Measurements from ENCODE around the gene TMEM59L. TPM values are rescaled to one million over a fixed set of nuclear protein-coding genes. Genes with fewer than 3 reads are reported as not detected.

Gene TMEM59L
- polyA plus RNA-seq, 1 of the 3 experiments (the other 2 are of a cell fraction) = 9.6 TPM

DNA sequence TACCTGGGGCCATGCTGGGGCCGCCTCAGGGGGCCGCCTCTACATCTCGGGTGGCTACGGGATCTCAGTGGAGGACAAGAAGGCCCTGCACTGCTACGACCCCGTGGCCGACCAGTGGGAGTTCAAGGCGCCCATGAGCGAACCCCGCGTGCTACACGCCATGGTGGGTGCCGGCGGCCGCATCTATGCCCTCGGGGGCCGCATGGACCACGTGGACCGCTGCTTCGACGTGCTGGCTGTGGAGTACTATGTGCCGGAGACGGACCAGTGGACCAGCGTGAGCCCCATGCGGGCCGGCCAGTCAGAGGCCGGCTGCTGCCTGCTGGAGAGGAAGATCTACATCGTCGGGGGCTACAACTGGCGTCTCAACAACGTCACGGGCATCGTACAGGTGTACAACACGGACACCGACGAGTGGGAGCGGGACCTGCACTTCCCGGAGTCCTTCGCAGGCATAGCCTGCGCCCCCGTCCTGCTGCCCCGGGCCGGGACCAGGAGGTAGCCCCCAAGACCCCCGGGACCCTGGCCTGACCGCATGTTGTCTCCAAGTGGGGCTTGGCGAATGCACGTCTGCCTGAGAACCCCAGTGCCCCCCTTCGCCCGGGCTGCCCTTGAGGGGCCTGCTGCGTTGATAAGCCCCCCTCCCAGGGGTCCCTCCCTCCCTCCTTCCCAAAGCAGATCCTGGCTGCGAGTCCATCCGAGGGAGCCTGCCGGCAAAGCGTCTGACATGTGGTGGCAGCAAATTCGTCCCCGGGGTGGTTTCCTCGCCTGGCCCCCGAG, 56.3 kb downstream of the TMEM59L start (continued):
- TF ChIP-seq, protein P1, sequence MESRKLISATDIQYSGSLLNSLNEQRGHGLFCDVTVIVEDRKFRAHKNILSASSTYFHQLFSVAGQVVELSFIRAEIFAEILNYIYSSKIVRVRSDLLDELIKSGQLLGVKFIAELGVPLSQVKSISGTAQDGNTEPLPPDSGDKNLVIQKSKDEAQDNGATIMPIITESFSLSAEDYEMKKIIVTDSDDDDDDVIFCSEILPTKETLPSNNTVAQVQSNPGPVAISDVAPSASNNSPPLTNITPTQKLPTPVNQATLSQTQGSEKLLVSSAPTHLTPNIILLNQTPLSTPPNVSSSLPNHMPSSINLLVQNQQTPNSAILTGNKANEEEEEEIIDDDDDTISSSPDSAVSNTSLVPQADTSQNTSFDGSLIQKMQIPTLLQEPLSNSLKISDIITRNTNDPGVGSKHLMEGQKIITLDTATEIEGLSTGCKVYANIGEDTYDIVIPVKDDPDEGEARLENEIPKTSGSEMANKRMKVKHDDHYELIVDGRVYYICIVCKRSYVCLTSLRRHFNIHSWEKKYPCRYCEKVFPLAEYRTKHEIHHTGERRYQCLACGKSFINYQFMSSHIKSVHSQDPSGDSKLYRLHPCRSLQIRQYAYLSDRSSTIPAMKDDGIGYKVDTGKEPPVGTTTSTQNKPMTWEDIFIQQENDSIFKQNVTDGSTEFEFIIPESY (IDR thresholded peaks at IDR 0.05; ENCODE audit: borderline replicate concordance, low read depth) = no peak
- TF ChIP-seq TAF1 (IDR thresholded peaks at IDR 0.05; ENCODE audit: borderline replicate concordance, low read depth, low read length) (no peak), RFX5 (IDR thresholded peaks at IDR 0.05; ENCODE audit: low read length) (no peak), CHD2 (IDR thresholded peaks at IDR 0.05; ENCODE audit: low read length, partially characterized antibody) (no peak), SMC3 (IDR thresholded peaks at IDR 0.05; ENCODE audit: low read depth, low read length) (no peak), FOXJ3 (CRISPR knock-in tag; IDR thresholded peaks at IDR 0.05) (no peak)
- TF ChIP-seq, protein P2, sequence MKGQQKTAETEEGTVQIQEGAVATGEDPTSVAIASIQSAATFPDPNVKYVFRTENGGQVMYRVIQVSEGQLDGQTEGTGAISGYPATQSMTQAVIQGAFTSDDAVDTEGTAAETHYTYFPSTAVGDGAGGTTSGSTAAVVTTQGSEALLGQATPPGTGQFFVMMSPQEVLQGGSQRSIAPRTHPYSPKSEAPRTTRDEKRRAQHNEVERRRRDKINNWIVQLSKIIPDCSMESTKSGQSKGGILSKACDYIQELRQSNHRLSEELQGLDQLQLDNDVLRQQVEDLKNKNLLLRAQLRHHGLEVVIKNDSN (IDR thresholded peaks at IDR 0.05; ENCODE audit: borderline replicate concordance, low read depth) = no peak
- TF ChIP-seq, protein P3, sequence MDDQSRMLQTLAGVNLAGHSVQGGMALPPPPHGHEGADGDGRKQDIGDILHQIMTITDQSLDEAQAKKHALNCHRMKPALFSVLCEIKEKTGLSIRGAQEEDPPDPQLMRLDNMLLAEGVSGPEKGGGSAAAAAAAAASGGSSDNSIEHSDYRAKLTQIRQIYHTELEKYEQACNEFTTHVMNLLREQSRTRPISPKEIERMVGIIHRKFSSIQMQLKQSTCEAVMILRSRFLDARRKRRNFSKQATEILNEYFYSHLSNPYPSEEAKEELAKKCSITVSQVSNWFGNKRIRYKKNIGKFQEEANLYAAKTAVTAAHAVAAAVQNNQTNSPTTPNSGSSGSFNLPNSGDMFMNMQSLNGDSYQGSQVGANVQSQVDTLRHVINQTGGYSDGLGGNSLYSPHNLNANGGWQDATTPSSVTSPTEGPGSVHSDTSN (IDR thresholded peaks at IDR 0.05) = no peak

DNA sequence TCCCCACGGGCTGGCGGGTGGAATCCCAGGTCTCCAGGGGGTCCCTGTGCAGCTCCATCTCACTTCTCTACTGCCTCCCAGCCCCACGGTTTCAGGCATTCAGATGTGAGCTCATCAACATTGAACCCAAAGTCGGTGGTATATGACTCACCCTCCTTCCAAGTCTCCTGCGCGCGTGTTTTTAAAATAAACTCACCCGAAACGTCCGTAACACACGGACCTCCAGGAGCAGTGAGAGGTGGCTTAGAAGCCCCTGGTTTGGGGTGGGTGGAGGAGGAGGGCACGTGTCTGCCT, 56.8 kb downstream of the TMEM59L start:
- Histone ChIP-seq H3K27ac (ENCODE audit: low read depth in 2 of 2, low read length in 1 of 2) (peak overlapping the region in 1 of 2 experiments; percentile 74; a peak in 1 of 4 replicates), H4K20me1 (ENCODE audit: insufficient read depth) (no peaks in the 10 kb centered on the region), H3K4me3 (ENCODE audit: low read depth in 2 of 2, low read length in 1 of 2) (no peak overlapping the region), H2AFZ (ENCODE audit: low read depth) (no peak overlapping the region), H3F3A (replicated peaks; ENCODE audit: insufficient read depth) (no peaks in the 10 kb centered on the region), H3K27me3 (ENCODE audit: insufficient read depth) (no peaks in the 10 kb centered on the region), H3K9ac (no peak overlapping the region), H3K4me1 (ENCODE audit: control insufficient read depth in 1 of 2, insufficient read depth in 2 of 2, low read depth in 1 of 2, low read length in 1 of 2) (peaks cover 0 to 26% of the 10 kb centered on the region in 2 experiments; a peak in 2 of 4 replicates), H3K4me2 (no peak overlapping the region), H3K9me2 (no peaks in the 10 kb centered on the region), H3K9me3 (no peaks in the 10 kb centered on the region), H3K79me2 (ENCODE audit: insufficient read depth) (no peaks in the 10 kb centered on the region), H3K36me3 (replicated peaks in 1 of 2; ENCODE audit: control insufficient read depth in 1 of 2, insufficient read depth in 2 of 2, low read length in 1 of 2) (peaks cover 0 to 19% of the 10 kb centered on the region in 2 experiments)
- 84% methylated on average over 11 of the region's 12 CpGs for WGBS (ENCODE audit: low lambda C conversion rate)
- no peak for DNase-seq
- ChIA-PET POLR2A (no interaction called here), CTCF (no interaction called here)
- no peak for TF ChIP-seq EZH2phosphoT487 (IDR thresholded peaks at IDR 0.05; ENCODE audit: borderline replicate concordance, low read depth)
- TF ChIP-seq CHD2 (IDR thresholded peaks at IDR 0.05; ENCODE audit: low read length, partially characterized antibody) = no peak
- TF ChIP-seq TCF12 (IDR thresholded peaks at IDR 0.05) = no peak
- TF ChIP-seq FOXJ3 (CRISPR knock-in tag; IDR thresholded peaks at IDR 0.05) = no peak
- TF ChIP-seq TAF1 (IDR thresholded peaks at IDR 0.05; ENCODE audit: borderline replicate concordance, low read depth, low read length) = no peak
- no peak for TF ChIP-seq RXRA (IDR thresholded peaks at IDR 0.05; ENCODE audit: borderline replicate concordance, low read depth)
- no peak for TF ChIP-seq MEF2A (IDR thresholded peaks at IDR 0.05; ENCODE audit: borderline replicate concordance, low read depth)
- TF ChIP-seq, protein P4, sequence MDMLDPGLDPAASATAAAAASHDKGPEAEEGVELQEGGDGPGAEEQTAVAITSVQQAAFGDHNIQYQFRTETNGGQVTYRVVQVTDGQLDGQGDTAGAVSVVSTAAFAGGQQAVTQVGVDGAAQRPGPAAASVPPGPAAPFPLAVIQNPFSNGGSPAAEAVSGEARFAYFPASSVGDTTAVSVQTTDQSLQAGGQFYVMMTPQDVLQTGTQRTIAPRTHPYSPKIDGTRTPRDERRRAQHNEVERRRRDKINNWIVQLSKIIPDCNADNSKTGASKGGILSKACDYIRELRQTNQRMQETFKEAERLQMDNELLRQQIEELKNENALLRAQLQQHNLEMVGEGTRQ (IDR thresholded peaks at IDR 0.05; ENCODE audit: borderline replicate concordance, low read depth, low read length) = no peak
- no peak for TF ChIP-seq EP300 (IDR thresholded peaks at IDR 0.05; ENCODE audit: borderline replicate concordance in 1 of 2, low read depth in 1 of 2, low read length in 1 of 2)
- TF ChIP-seq FOXM1 (IDR thresholded peaks at IDR 0.05; ENCODE audit: low read depth) = no peak
- TF ChIP-seq GATA2 (CRISPR knock-in tag; IDR thresholded peaks at IDR 0.05) = no peak
- no peak for TF ChIP-seq RAD21 (IDR thresholded peaks at IDR 0.05; ENCODE audit: low read length)
- no peak for TF ChIP-seq TEAD4 (IDR thresholded peaks at IDR 0.05; ENCODE audit: borderline replicate concordance, insufficient read depth)
- TF ChIP-seq, protein P2 (IDR thresholded peaks at IDR 0.05; ENCODE audit: borderline replicate concordance, low read depth) = no peak

Measured in SK-N-SH (cell line).